IPS-15b (cell line): ENCODE data around the gene OR10G4.

Experiments
- H3K27me3 ChIP-seq: one replicate; pipeline ENCODE4 v1.6.1; 2013; ENCODE audit warnings: low read length; ENCODE audit not compliant: control insufficient read depth, insufficient read depth
- H3K36me3 ChIP-seq: one replicate; pipeline ENCODE4 v1.6.1; 2013; ENCODE audit warnings: low read length; ENCODE audit not compliant: control insufficient read depth, insufficient read depth
- H3K4me1 ChIP-seq: one replicate; pipeline ENCODE4 v1.6.1; 2013; ENCODE audit warnings: mild to moderate bottlenecking, low read length; ENCODE audit not compliant: control insufficient read depth, insufficient read depth
- H3K4me3 ChIP-seq: one replicate; pipeline ENCODE4 v1.5.1; 2013; ENCODE audit warnings: low read depth, low read length
- H3K9ac ChIP-seq: one replicate; pipeline ENCODE4 v1.6.1; 2013; ENCODE audit warnings: low read depth, mild to moderate bottlenecking, low read length
- H3K9me3 ChIP-seq: one replicate; pipeline ENCODE4 v1.6.1; 2013; ENCODE audit warnings: mild to moderate bottlenecking, low read length; ENCODE audit not compliant: control insufficient read depth, insufficient read depth

OR10G4 gene

DNA sequence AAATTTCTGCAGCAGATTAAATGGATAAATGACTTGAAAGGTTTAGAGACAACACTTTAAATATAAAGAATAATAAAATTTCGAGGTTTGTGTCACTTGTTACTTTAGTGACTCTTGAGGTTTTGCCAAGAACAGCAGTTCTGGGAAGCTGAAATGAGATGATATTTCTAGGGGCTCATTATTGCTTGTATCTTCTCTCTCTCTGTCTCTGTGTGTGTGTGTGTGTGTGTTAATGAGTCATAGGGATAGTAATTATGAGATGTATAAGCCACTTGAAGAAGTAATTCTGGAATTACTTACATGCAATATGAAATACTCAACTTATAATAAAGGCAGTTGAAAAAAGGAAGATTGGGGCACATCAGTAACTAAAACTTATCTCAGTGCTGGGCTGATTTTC is 38.0 kb downstream of the OR10G4 start:
- H3K4me1 ChIP-seq: no peaks in the 10 kb centered on the region

DNA sequence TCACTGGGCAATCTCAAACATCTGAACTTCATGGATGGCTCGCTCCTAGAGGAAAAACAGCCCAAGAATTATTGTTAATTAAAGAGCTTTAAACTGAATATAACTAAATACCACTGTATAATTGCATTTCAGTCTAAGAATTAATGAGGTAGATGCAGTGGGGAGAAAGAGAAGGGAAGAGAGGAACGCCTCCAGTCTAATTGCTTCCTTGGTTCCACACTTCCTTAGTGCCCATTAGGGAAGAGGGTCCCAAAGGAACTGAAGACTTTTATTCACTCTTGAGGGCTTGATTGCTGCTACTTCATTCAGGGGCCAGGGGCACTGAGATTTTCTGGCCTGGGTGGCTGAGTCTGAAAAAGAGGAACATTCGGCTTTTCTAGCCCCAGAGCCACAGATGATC is 40.2 kb downstream of the OR10G4 start:
- H3K9ac ChIP-seq: no peak overlapping the region
- H3K36me3 ChIP-seq: no peaks in the 10 kb centered on the region
- H3K27me3 ChIP-seq: no peaks in the 10 kb centered on the region
- no peaks in the 10 kb centered on the region for H3K9me3 ChIP-seq
- no peaks in the 10 kb centered on the region for H3K4me1 ChIP-seq
- H3K4me3 ChIP-seq: no peak overlapping the region

More for the DNA sequence above, 38.0 kb downstream of the OR10G4 start:
- Histone ChIP-seq H3K9ac (no peak overlapping the region), H3K4me3 (no peak overlapping the region), H3K27me3 (no peaks in the 10 kb centered on the region), H3K36me3 (no peaks in the 10 kb centered on the region), H3K9me3 (no peaks in the 10 kb centered on the region)
